Liver (tissue), 9 donors: ENCODE data around the gene SLIT3. TPM values are rescaled to one million over a fixed set of nuclear protein-coding genes. Genes with fewer than 3 reads are reported as not detected.

ENCODE experiments used
- DNase-seq: peaks from one replicate; pipeline ENCODE4 v3.0.0-alpha.2; 2017; ENCODE audit warnings: low spot score
- H3K27ac ChIP-seq, 2 donors: one replicate each; pipeline ENCODE4 v1.7.0; 2013; ENCODE audit warnings: inconsistent platforms in 2 of 2, low read length in 2 of 2, control low read depth in 1 of 2, low read depth in 1 of 2, mild to moderate bottlenecking in 1 of 2
- H3K27me3 ChIP-seq, 4 donors: one replicate each; pipeline versions ENCODE4 v1.6.1 to v1.7.0; 2013; ENCODE audit warnings: low read length in 3 of 4, inconsistent platforms in 1 of 4, mild to moderate bottlenecking in 1 of 4, moderate library complexity in 1 of 4; ENCODE audit not compliant: control insufficient read depth in 4 of 4, insufficient read depth in 4 of 4
- H3K36me3 ChIP-seq, 4 donors: one replicate each; pipeline versions ENCODE4 v1.6.1 to v1.7.0; 2013; ENCODE audit warnings: low read length in 3 of 4, mild to moderate bottlenecking in 3 of 4, low read depth in 1 of 4, moderate library complexity in 1 of 4; ENCODE audit not compliant: control insufficient read depth in 4 of 4, insufficient read depth in 3 of 4
- H3K4me1 ChIP-seq, 4 donors: one replicate each; pipeline versions ENCODE4 v1.6.1 to v1.7.0; 2013; ENCODE audit warnings: low read length in 3 of 4, mild to moderate bottlenecking in 3 of 4, moderate library complexity in 1 of 4; ENCODE audit not compliant: control insufficient read depth in 4 of 4, insufficient read depth in 4 of 4
- H3K4me3 ChIP-seq, 3 donors: one replicate each; pipeline versions ENCODE4 v1.6.1 to v1.7.0; 2013; ENCODE audit warnings: low read length in 3 of 3, control low read depth in 1 of 3, low read depth in 1 of 3, mild to moderate bottlenecking in 1 of 3
- H3K9ac ChIP-seq, 2 donors: one replicate each; pipeline ENCODE4 v1.7.0; 2013; ENCODE audit warnings: low read length in 2 of 2, mild to moderate bottlenecking in 2 of 2, moderate library complexity in 2 of 2, control low read depth in 1 of 2, low read depth in 1 of 2
- H3K9me3 ChIP-seq, 4 donors: one replicate each; pipeline versions ENCODE4 v1.6.1 to v1.7.0; 2013; ENCODE audit warnings: low read length in 3 of 4; ENCODE audit not compliant: control insufficient read depth in 4 of 4
- ATF3 ChIP-seq: IDR thresholded peaks from 2 replicates; pipeline ENCODE4 v1.6.1; 2016; ENCODE audit warnings: antibody characterized with exemption
- CTCF ChIP-seq: fragments of 150-350 bp; IDR thresholded peaks from 2 replicates; pipeline ENCODE4 v1.5.1; 2017; ENCODE audit warnings: improper control_type of control experiment, low read depth, low read length; ENCODE audit not compliant: missing input control
- EGR1 ChIP-seq, 2 donors: IDR thresholded peaks; 2 replicates each; pipeline ENCODE4 v1.6.1; 2016 to 2018; ENCODE audit warnings: antibody characterized with exemption in 2 of 2, low read depth in 2 of 2
- FOXA1 ChIP-seq: IDR thresholded peaks from 2 replicates; pipeline ENCODE4 v1.6.1; 2016; ENCODE audit warnings: antibody characterized with exemption
- FOXA2 ChIP-seq: IDR thresholded peaks from 2 replicates; pipeline ENCODE4 v1.6.1; 2016; ENCODE audit warnings: antibody characterized with exemption
- GABPA ChIP-seq, 2 donors: IDR thresholded peaks in 1 of 2; conservative IDR thresholded peaks in 1 of 2; 2 replicates each; pipeline ENCODE4 v1.6.1; 2016; ENCODE audit warnings: antibody characterized with exemption in 2 of 2, mild to moderate bottlenecking in 1 of 2, moderate library complexity in 1 of 2
- HNF4A ChIP-seq, 2 donors: conservative IDR thresholded peaks; 2 replicates each; pipeline ENCODE4 v1.6.1; 2016; ENCODE audit warnings: antibody characterized with exemption in 2 of 2, mild to moderate bottlenecking in 2 of 2
- HNF4G ChIP-seq: IDR thresholded peaks from 2 replicates; pipeline ENCODE4 v1.6.1; 2016; ENCODE audit warnings: antibody characterized with exemption
- JUND ChIP-seq, 2 donors: IDR thresholded peaks; 2 replicates each; pipeline ENCODE4 v1.6.1; 2016; ENCODE audit warnings: antibody characterized with exemption in 2 of 2
- MAX ChIP-seq: IDR thresholded peaks from 2 replicates; pipeline ENCODE4 v1.6.1; 2016; ENCODE audit warnings: antibody characterized with exemption
- RAD21 ChIP-seq, 2 donors: IDR thresholded peaks; 2 replicates each; pipeline ENCODE4 v1.6.1; 2016; ENCODE audit warnings: antibody characterized with exemption in 2 of 2, mild to moderate bottlenecking in 2 of 2
- REST ChIP-seq: IDR thresholded peaks from 2 replicates; pipeline ENCODE4 v1.6.1; 2016; ENCODE audit warnings: antibody characterized with exemption, mild to moderate bottlenecking
- RXRA ChIP-seq, 2 donors: IDR thresholded peaks; 2 replicates each; pipeline ENCODE4 v1.6.1; 2017 to 2018; ENCODE audit warnings: antibody characterized with exemption in 2 of 2, mild to moderate bottlenecking in 1 of 2
- SP1 ChIP-seq: IDR thresholded peaks from 2 replicates; pipeline ENCODE4 v1.6.1; 2018; ENCODE audit warnings: antibody characterized with exemption, mild to moderate bottlenecking
- TAF1 ChIP-seq: conservative IDR thresholded peaks from 2 replicates; pipeline ENCODE4 v1.6.1; 2016; ENCODE audit warnings: antibody characterized with exemption, mild to moderate bottlenecking
- YY1 ChIP-seq: IDR thresholded peaks from 2 replicates; pipeline ENCODE4 v1.6.1; 2016; ENCODE audit warnings: antibody characterized with exemption, mild to moderate bottlenecking
- ZBTB33 ChIP-seq: IDR thresholded peaks from 2 replicates; pipeline ENCODE4 v1.6.1; 2016; ENCODE audit warnings: antibody characterized with exemption
- WGBS: extraction: QIAGEN DNeasy Blood & Tissue Kit; methylation state at CpG from one replicate; pipeline ENCODE4 v1.1.7; 2013; 5-methylcytosine and 5-hydroxymethylcytosine counted together
- polyA plus RNA-seq, 2 donors: library from polyadenylated mRNA; stranded (reverse) in 1 of 2; unstranded in 1 of 2; fragments of 200-250 nt in 1 of 2; fragments of >200 nt in 1 of 2; fragmentation: Nextera tagmentation in 1 of 2; extraction: Ambion mirVana in 1 of 2; gene quantifications; one replicate each; pipeline versions ENCODE4 v1.2.1 to v1.2.3, GENCODE V29; 2013 to 2015
- total RNA-seq, 2 donors: library from RNA; depleted of rRNA; stranded (reverse); fragments of >200 nt; gene quantifications; one replicate each; pipeline ENCODE4 v1.2.3, GENCODE V29; 2014
- donor health status: healthy.
- donor health status: healthy.
- donor health status: healthy.
- donor health status: healthy.
- donor health status: healthy.

SLIT3 gene
- total and polyA plus RNA-seq, 4 donors = 0.61 to 1.3 (median 0.91) TPM

- no peak for TF ChIP-seq CTCF
Measured at GRCh38 chr5:169335806-169336205, 34.9 kb upstream of the SLIT3 start (continued).

GRCh38 chr5:169333518-169333917, 32.6 kb upstream of the SLIT3 start:
- no peak for DNase-seq
- Histone ChIP-seq H3K27me3 (peaks cover 0 to 8% (median 0%) of the 10 kb centered on the region in 4 donors), H3K36me3 (no peaks in the 10 kb centered on the region), H3K4me3 (no peak overlapping the region), H3K4me1 (no peaks in the 10 kb centered on the region), H3K9me3 (no peaks in the 10 kb centered on the region), H3K9ac (no peak overlapping the region), H3K27ac (no peak overlapping the region)
- 82% methylated on average over 6 of the region's 6 CpGs for WGBS
- TF ChIP-seq CTCF (no peak), MAX (no peak), HNF4A (conservative IDR thresholded peaks at IDR 0.05) (no peak), YY1 (no peak), RAD21 (IDR thresholded peaks at IDR 0.05) (no peak), RXRA (IDR thresholded peaks at IDR 0.05) (no peak), FOXA1 (no peak), TAF1 (no peak), HNF4G (no peak), SP1 (no peak), REST (no peak), ATF3 (no peak), FOXA2 (no peak), JUND (IDR thresholded peaks at IDR 0.05) (no peak), ZBTB33 (no peak), EGR1 (IDR thresholded peaks at IDR 0.05; ENCODE audit: low read depth in 2 of 2) (no peak), GABPA (IDR thresholded peaks at IDR 0.05 in 1 of 2, conservative IDR thresholded peaks at IDR 0.05 in 1 of 2) (no peak)
